Activated CD8-positive, alpha-beta memory T cell treated with anti-CD3 and anti-CD28 coated beads for 4 hours (primary cell): ENCODE results near the gene GPR12.
A peak's percentile ranks its signal among the peaks of the same experiment; 100 is the strongest.

Experiments
- DNase-seq, 2 donors: peaks; one replicate each; pipeline ENCODE4 v3.0.0-alpha.2; 2020; ENCODE audit warnings: low read depth in 2 of 2

GPR12 gene

DNA sequence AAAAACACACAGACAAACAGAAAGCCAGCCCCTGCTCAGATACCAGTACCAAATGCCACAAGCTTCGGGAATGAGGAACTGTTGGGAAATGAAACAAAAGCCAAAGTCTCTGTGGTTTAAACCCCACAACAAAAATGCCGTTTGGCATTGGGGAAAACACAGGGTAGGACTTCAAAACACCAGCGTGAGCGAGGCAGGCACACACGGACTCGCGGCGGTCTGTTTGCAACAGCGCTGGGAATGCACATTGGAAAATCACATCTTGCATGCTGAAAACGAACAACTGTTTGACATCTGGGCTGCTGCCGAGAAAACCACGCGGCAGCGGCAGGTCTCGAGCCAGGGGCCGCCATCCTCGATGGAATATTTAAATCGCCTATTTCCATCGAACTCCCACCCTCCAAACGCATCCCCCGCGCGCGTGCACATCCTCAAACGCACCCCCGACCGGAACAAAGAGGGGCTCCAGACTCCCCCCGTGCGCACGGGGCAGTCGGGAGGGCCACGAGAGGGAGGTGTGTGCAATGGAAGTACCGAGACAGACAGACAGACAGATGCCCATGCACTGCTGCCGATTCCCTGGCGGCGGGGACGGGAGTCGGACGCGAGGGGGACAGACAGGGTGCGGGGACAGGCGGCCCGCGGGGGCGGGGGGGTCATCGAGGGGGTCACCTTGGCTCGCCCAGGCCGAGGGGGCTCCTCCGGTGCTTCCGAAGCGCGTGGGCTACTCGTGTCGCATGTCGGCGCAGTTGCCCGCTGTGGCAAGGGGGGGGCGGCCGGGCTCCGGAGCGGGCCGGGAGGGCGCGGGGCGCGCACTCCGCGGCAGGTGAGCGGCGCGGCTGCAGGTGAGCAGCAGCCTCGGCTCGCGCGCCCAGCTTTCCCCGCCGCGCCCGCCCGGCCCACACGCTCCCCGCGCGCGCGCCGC is at the start of gene GPR12:
GPR12 (minus strand) TSS at position 880 of the 925 bp plus-strand sequence. CDS start 959 bp downstream, outside the sequence.
- DNase-seq = no peak

- DNase-seq = no peak
Measured at GRCh38 chr13:26810095-26810494, 49.5 kb upstream of the GPR12 start.

- DNase-seq = no peak
Measured at GRCh38 chr13:26806891-26807290, 46.3 kb upstream of the GPR12 start.

DNA sequence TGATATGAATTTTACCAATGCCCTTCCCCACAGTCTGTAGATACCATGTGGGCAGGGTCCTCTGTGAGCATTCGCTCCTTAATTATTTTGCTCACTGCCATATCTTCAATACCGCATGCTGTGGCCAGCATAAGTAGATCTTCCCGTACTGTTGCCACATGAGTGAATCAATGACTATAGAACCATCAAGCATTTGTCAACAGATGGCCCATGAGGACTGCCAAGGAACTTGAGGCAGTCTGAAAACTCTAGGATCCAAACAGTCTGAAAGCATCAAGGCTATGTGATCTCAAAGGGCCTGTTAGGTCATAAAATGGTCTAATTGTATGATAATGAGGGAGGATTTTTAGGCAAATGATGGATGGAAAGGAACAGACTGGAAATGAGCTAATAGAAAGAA is 27.4 kb upstream of the GPR12 start:
- DNase-seq = no peak

- DNase-seq = no peak
Measured at GRCh38 chr13:26786651-26787295, 26.2 kb upstream of the GPR12 start.

DNA sequence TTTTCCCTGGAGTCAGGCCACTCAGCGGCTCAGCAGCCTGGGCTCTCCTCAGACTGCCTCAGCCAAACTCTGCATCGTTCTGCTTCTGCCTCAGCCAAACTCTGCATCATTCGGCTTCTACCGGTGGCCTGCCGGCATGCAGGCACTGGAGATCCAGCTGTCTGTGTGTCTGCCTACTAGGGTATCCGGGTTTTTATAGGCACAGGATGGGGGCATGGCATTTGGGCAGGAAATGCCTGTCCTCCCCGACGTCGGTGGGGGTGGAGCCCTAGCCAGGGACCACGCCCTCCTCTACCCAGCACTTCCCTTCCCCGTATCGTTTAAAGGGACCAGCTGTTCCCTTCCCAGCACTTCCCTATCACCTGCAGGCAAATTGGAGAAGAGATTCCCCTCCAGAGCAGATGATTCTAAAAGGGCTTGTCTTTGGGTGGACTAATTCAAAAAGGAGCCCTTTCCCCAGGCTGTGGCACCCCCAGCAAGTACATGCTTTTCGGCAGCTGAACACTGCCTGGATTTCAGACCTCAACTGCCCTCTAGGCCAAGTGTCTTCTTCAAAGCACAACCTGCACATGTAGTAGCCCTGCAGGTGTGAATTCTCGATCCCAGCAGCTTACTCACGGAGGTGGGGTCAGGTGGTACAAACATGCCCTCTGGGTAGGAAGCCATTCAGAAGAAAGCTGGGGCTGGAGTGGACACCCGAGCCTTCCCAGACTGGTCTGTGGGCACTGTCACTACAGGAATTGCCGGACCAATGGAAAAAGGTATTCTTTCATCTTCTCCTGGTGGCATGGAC is 25.4 kb upstream of the GPR12 start:
- peak; percentile 3 to 8 for DNase-seq

DNA sequence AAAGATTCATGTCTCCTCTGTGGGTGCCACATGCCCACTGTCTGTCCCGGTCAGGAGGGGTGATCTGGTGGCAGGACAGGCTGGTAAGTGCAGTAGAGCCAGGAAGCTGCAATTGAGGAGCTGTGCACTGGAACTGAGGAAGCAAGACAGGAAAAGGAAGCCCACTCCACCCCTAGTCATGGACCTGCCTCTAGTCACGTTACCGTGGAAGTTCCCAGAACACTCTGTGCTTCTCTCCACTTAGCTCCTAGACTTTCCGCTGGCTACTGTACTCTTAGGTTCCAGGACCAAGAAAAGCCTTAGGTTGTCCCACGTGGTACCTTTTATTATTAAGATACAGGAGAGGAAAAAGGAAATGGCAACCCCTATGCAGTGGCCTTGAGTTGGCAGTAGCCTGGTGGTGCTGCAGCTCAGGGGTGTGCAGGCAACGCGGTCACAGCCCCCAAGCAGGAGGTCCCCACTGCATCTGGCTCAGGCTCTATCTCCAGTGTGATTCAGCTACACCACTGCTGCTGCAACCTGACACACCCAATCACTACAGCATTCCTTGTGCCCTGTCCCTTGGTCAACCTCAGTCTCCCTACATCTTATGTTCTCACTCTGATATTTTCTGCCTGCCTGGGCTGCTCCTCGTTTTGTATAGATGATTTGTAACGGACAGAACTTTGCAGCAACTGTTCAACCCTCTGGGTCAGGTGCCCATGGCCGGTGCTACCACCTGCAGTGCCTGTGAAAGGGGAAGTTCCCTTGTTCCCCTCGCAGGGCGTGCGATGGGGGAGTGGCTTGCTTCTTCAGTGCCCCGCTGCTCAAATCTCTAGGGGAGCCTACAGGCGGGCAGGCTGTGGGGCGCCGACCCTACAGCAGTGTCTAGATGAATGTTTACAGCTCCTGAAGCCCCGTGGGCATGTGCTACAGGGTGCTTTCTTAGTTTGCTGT is 24.4 kb upstream of the GPR12 start:
- DNase-seq = no peak

- no peak for DNase-seq
Measured at GRCh38 chr13:26780411-26780810, 19.8 kb upstream of the GPR12 start.

GRCh38 chr13:26779321-26779720 is 18.7 kb upstream of the GPR12 start:
- no peak for DNase-seq

GRCh38 chr13:26772531-26772930 is 11.9 kb upstream of the GPR12 start:
- DNase-seq = no peak

GRCh38 chr13:26771796-26772195 is 11.2 kb upstream of the GPR12 start:
- no peak for DNase-seq

- DNase-seq = no peak
Measured at GRCh38 chr13:26762745-26763345, 2.3 kb upstream of the GPR12 start.

DNA sequence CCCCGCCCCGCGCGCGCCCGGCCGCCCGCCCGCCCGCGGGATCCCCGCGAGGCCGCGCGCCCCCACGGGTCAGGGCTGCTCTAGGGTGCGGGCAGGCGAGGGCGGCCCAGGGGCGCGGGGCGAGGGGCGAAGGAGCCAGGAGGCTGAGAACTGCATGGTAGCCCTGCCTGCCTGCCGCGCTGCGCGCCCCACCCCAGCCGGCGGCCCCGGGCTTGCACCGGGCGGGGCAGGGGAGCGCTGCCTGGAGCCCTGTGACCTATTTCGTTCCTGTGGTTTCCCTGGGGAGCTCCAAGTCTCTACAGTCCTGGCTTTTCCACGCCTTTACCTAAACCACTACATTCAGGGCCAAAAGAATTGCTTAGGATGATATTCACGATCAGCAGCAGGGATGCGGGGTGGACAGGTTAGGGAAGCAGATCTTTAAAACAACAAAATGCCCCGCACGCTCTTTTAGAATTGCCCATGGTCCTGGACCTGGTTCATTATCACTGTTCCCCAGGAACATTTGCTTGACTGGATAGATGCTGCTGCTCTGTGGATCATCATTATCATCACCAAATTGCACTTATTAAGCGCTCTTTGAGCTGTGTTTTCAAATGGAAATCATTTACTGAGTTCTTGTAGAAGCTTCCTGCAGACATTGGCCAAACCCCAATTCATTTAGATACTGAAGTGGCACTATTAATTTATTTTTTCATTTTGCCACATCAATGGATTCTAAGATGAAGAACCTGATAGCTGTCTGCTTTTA is 421 bp upstream of the GPR12 start:
- no peak for DNase-seq

DNA sequence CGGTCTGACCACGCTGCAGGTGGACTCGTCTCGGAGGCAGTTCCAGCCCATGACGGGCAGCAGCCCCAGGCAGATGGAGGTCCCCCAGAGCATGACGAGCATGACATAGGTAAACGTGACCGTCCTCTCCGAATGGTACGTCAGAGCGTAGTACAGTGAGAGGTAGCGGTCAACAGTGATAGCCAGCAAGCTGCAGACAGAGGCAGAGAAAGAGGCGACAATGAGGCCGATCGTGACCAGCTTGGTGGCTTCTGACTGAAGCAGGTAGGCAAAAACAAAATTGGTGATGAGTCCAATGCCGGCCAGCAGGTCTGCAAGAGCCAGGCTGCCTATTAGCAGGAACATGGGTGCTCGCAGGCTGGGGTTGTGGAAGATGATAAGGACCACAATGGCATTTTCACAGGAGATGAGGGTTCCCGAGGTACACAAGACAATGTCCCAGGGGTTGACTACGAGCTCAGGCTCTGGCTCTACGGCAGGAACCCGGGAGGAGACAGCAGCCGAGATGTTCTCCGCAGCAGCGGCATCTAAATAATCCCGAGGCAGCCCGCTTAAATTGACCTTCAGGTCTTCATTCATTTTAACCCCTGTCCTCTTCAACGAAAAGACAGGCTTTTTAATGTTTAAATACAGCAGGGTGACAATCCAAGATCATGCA is 1.2 kb downstream of the GPR12 start:
- DNase-seq = no peak

DNA sequence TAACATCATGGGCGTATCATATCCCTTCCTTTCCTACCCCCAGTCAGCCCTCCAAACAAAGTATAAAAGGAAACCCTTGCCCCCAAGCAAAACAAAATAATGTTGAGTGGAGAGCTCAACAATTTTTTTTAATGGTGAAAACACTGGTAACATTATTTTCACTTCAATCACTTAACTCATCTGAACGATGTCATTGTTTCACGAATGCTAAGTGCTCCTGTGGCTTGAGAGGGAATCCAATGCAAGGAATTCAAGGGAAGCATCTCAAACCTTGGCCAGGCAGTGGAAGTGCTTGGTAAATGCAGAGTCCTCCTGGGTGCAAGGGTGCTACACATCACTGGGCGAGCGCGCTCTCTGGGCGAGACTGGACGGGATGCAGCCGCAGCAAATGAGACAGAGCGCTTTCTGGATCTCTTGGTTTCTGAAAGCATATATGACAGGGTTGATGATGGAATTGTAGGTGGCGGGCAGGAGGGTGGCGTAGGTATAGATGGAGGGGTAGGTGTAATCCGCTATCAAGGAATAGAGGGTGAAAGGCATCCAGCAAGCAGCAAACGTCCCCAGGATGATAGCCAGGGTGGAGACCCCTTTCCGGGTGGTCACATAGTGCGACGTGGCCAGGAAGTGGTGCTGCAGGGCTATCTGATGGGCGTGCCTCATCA is 2.0 kb downstream of the GPR12 start:
- DNase-seq = no peak

- DNase-seq = no peak
Measured at GRCh38 chr13:26756961-26757360, 3.6 kb downstream of the GPR12 start.

GRCh38 chr13:26752671-26753070 is 7.9 kb downstream of the GPR12 start:
- no peak for DNase-seq

DNA sequence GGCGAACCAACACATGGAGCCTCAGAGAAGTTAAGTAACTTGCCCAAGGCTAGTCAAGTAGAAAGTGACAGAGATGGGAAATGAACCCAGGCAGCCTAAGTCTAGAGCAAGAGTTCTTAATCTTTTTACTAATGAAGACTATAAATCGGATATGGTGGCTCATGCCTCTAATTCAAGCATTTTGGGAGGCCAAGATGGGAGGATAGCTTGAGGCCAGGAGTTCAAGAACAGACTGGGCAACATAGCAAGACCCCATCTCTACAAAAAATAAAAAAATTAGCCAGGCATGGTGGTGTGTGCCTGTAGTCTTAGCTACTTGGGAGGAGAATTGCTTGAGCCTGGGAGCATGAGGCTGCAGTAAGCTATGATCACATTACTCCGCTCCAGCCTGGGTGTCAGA is 10.7 kb downstream of the GPR12 start:
- DNase-seq = no peak

GRCh38 chr13:26749285-26749684 is 11.3 kb downstream of the GPR12 start:
- DNase-seq = no peak
